DND-41 (cell line): ENCODE results near the gene DNAJB4.

Source experiments
- ATAC-seq: fragments of 200-7000 bp; cut with Tn5 transposase; 3 replicates; pipeline ENCODE4 v1.9.1; 2021; ENCODE audit warnings: low read depth; ENCODE audit not compliant: insufficient read depth
- DNase-seq: peaks from one replicate; pipeline ENCODE4 v3.0.0-alpha.2; 2020
- H2AFZ ChIP-seq: 2 replicates; pipeline ENCODE4 v1.6.0; 2012; ENCODE audit warnings: low read depth, low read length
- H3K27ac ChIP-seq: 2 replicates; pipeline ENCODE4 v1.5.1; 2012; ENCODE audit warnings: low read length, inconsistent platforms
- H3K27me3 ChIP-seq: fragments of 200-600 bp; sonication (generic); 2 replicates; pipeline ENCODE4 v1.6.0; 2012; ENCODE audit warnings: low read length, mild to moderate bottlenecking, inconsistent platforms; ENCODE audit not compliant: insufficient read depth, poor library complexity
- H3K36me3 ChIP-seq: 2 replicates; pipeline ENCODE4 v1.5.1; 2012; ENCODE audit warnings: low read length, inconsistent platforms; ENCODE audit not compliant: insufficient read depth
- H3K4me1 ChIP-seq: 2 replicates; pipeline ENCODE4 v1.5.1; 2012; ENCODE audit warnings: mild to moderate bottlenecking, low read length; ENCODE audit not compliant: insufficient read depth
- H3K4me2 ChIP-seq: 2 replicates; pipeline ENCODE4 v1.6.0; 2012; ENCODE audit warnings: mild to moderate bottlenecking, moderate library complexity, low read length, inconsistent platforms; ENCODE audit not compliant: insufficient read depth
- H3K4me3 ChIP-seq, 2 experiments: fragments of 200-600 bp in 1 of 2; shearing (Covaris generic) in 1 of 2; 2 replicates each; pipeline ENCODE4 v1.5.1; 2012 to 2016; ENCODE audit warnings: inconsistent platforms in 2 of 2, low read length in 2 of 2, mild to moderate bottlenecking in 2 of 2, low read depth in 1 of 2, moderate library complexity in 1 of 2
- H3K79me2 ChIP-seq: 2 replicates; pipeline ENCODE4 v1.6.0; 2012; ENCODE audit warnings: low read length, inconsistent platforms; ENCODE audit not compliant: insufficient read depth
- H3K9ac ChIP-seq: 2 replicates; pipeline ENCODE4 v1.6.0; 2012; ENCODE audit warnings: low read depth, mild to moderate bottlenecking, inconsistent platforms, low read length, moderate library complexity
- H3K9me3 ChIP-seq: 2 replicates; pipeline ENCODE4 v1.5.1; 2012; ENCODE audit warnings: low read length, moderate library complexity, mild to moderate bottlenecking, inconsistent platforms; ENCODE audit not compliant: insufficient read depth, severe bottlenecking
- H4K20me1 ChIP-seq: 2 replicates; pipeline ENCODE4 v1.6.0; 2012; ENCODE audit warnings: low read length; ENCODE audit not compliant: insufficient read depth
- CTCF ChIP-seq: IDR thresholded peaks from 2 replicates; pipeline ENCODE4 v1.5.1; 2012; ENCODE audit warnings: borderline replicate concordance, low read length, moderate library complexity, mild to moderate bottlenecking; ENCODE audit not compliant: poor library complexity, severe bottlenecking; ENCODE audit errors: extremely low read depth
- EZH2 ChIP-seq: IDR thresholded peaks from 3 replicates; pipeline ENCODE4 v1.6.1; 2012; ENCODE audit warnings: borderline replicate concordance, low read depth, mild to moderate bottlenecking, moderate library complexity, low read length, inconsistent platforms; ENCODE audit not compliant: severe bottlenecking

The DNAJB4 gene

GRCh38 chr1:77983997-77984355 is 20.8 kb upstream of the DNAJB4 start:
- Histone ChIP-seq H4K20me1 (no peaks in the 10 kb centered on the region), H3K4me2 (no peak overlapping the region), H2AFZ (no peak overlapping the region), H3K79me2 (peaks cover 72% of the 10 kb centered on the region), H3K9ac (no peak overlapping the region), H3K9me3 (no peaks in the 10 kb centered on the region), H3K36me3 (peaks cover 3% of the 10 kb centered on the region; the same call in 1 of the 2 replicates), H3K27ac (no peak overlapping the region), H3K4me1 (peaks cover 17% of the 10 kb centered on the region), H3K27me3 (no peaks in the 10 kb centered on the region), H3K4me3 (no peak overlapping the region)
- no peak for ATAC-seq
- no peak for TF ChIP-seq CTCF
- TF ChIP-seq EZH2: no peak
- no peak for DNase-seq

- Histone ChIP-seq H3K4me3 (no peak overlapping the region), H3K36me3 (peaks cover 3% of the 10 kb centered on the region; the same call in 1 of the 2 replicates), H3K27me3 (no peaks in the 10 kb centered on the region), H3K4me1 (peaks cover 17% of the 10 kb centered on the region), H3K9me3 (no peaks in the 10 kb centered on the region), H4K20me1 (no peaks in the 10 kb centered on the region), H3K4me2 (no peak overlapping the region), H3K9ac (no peak overlapping the region), H3K79me2 (peaks cover 68% of the 10 kb centered on the region), H2AFZ (no peak overlapping the region), H3K27ac (no peak overlapping the region)
- ATAC-seq (no peak), DNase-seq (no peak)
- no peak for TF ChIP-seq EZH2
- no peak for TF ChIP-seq CTCF
Observed at GRCh38 chr1:77984629-77985028, 20.1 kb upstream of the DNAJB4 start.

- Histone ChIP-seq H3K9ac (no peak overlapping the region), H3K4me2 (no peak overlapping the region), H2AFZ (no peak overlapping the region), H3K4me1 (no peaks in the 10 kb centered on the region), H3K4me3 (no peak overlapping the region), H3K27me3 (no peaks in the 10 kb centered on the region), H3K36me3 (no peaks in the 10 kb centered on the region; the same call in 1 of the 2 replicates), H3K79me2 (peaks cover 58% of the 10 kb centered on the region), H3K27ac (no peak overlapping the region), H4K20me1 (0 out of 2 replicates have a peak, but pooled peaks cover 2% of the 10 kb centered on the region), H3K9me3 (no peaks in the 10 kb centered on the region)
- DNase-seq: no peak
- ATAC-seq: no peak
- TF ChIP-seq CTCF: no peak
- TF ChIP-seq EZH2: no peak
Observed at GRCh38 chr1:77986810-77987209, 17.9 kb upstream of the DNAJB4 start.

GRCh38 chr1:77987919-77988318 is 16.8 kb upstream of the DNAJB4 start:
- no peak for ATAC-seq
- no peaks in the 10 kb centered on the region for H3K27me3 ChIP-seq
- no peak overlapping the region for H3K9ac ChIP-seq
- H3K27ac ChIP-seq: no peak overlapping the region
- H2AFZ ChIP-seq: no peak overlapping the region
- 0 out of 2 replicates have a peak, but pooled peaks cover 2% of the 10 kb centered on the region for H4K20me1 ChIP-seq
- H3K4me1 ChIP-seq: no peaks in the 10 kb centered on the region
- no peaks in the 10 kb centered on the region for H3K9me3 ChIP-seq
- TF ChIP-seq CTCF (no peak), EZH2 (no peak)
- peaks cover 47% of the 10 kb centered on the region for H3K79me2 ChIP-seq
- no peaks in the 10 kb centered on the region for H3K36me3 ChIP-seq
- no peak for DNase-seq
- no peak overlapping the region for H3K4me3 ChIP-seq
- no peak overlapping the region for H3K4me2 ChIP-seq
